UCSD-AML1 (cell line): ENCODE measurements around the gene DMRT2.

ENCODE experiments used
- DNase-seq: peaks from one replicate; lab custom pipeline; 2025; ENCODE audit not compliant: unreplicated experiment; lab: John Stamatoyannopoulos, UW

Gene DMRT2

DNA sequence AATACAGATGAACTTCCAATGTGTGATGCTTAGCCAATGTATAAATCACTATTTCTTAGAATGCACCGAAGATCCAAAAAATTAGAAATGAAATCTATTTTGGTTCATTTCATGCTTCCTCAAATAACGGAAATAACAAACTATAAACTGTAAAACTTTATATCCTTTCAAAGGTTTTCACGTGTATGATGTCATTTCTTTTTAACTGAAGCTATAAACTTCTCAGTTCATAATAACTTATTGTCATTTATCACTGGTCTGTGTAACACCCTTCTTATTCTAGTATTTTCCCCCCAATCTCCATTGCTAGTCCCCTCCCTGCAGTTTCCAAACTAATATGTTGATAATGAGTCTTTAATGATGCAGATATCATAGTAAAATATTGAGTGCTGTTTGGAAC is 36.4 kb downstream of the DMRT2 start:
- no peak for DNase-seq

DNA sequence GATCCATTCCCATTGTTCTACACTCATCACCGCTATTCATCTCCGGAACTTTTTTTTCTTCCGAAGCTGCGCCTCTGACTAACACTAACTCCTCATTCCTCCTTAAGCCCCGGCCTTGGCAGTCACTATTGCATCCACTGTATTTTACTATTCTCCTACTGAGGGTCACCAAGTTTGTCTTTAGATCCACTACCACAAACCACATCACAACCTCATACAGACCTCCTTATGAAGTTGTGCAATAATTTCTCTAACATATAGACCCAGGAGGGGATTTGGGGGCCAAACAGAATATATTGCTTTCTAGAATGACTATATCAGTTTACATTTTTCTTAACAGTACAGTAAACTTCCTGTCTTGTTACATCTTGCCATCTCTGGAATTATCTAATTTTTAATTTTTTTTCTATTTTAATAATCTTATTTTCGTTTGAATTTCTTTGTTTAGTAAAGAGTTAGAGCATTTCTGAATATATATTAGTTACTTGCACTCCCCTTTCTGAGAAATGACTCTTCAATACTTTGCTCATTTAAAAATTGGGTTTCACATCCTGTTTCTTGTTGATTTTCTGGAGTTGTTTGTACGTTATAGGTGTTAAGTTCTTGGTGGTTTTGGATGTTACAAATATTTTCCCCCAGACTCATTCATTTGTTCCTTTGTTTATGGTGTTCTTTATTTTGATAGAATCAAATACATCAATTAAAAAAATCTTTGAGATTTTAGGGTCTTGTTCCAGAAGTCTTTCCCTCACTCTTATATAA is 37.1 kb downstream of the DMRT2 start:
- no peak for DNase-seq

DNA sequence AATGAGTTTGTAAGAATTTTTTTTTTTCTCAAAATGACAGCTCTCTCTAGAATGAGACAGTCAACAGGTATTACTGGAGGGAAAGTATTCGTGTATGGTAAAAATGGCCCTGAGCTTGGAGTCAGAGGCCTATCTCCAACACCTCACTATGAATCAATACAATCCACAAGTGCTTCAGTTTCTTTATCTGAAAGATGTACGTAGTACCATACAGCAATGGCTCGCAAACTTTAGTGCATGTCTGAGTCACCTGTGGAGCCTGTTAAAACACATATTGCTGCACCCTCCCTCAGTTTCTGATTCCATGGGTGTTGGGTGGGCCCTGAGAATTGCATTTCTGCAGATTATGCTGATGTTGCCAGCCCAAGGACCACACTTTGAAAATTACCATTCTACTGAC is 44.6 kb downstream of the DMRT2 start:
- DNase-seq, result no peak

DNA sequence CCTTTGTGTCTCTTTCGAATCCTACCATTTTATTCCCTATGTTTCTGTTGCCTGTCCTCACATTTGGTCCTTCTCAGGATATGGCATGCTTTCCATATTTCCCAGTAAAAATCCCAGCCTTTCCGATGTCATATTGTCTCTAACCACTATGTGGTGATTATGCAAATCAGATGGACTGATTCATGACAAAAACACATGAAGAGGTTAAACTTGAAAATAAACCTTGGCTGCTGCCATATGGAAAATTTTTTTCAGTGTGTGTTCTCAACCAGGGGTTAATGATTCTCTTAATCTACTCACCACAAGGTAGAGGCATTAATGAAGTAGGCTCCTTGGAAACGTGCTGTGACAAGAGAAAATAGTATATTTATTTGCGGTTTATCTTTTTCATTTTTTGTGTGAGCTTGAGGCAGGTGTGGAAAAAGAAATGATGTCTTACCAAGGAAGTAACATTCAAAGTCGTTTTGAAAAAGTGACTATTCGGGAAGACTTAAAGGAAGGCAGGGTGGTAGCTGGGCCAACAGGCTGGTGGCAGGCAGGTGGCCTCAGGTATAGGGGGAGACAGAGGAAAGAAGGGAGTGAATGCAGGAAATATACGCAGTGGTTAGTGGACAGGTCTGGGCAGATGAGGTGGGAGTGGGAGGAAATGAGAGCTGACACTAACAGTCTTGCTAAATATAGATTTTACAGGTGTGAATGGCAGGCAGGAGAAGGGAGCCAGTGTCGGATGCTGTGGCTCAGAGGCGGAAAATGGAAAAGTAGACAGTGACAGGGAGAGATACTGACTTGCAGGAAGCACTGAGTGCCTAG is 46.2 kb downstream of the DMRT2 start:
- no peak for DNase-seq

DNA sequence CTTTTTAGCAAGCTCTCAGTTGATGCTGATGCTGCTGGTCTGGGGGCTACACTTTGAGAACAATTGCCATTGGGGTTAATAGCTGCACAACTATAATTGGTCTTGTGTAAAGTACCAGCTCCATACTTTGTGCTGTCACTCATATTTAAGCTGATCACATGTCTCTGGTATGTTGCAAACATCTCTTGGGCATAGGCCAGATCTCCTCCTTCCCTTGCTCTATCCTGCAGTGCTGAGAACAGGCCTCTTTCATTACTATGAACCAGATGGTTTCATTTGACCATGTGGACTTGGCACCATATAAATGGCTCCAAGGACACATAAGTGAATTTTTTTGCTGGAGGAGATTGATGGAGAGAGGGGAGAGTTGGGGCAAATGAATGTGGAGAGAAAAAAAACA is 48.4 kb downstream of the DMRT2 start:
- no peak for DNase-seq

DNA sequence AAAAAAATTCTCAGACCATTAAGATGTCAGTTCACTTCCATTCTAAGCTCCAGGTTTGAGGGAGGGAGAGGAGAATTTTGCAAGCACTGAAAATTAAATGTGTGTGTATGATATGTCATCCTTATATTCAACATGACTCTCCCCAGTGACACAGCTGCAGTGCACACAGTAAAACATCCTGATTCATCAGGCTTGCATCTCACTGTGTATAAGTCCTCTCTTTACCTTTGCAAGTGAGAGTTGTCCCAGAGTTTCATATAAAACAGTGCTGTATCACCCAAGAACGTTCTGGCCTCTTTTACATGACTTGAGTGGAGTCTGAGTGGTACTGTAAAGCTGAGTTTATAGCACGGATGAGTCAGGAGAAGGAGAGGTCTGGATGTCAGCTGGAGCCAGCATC is 50.0 kb downstream of the DMRT2 start:
- DNase-seq, result no peak

DNA sequence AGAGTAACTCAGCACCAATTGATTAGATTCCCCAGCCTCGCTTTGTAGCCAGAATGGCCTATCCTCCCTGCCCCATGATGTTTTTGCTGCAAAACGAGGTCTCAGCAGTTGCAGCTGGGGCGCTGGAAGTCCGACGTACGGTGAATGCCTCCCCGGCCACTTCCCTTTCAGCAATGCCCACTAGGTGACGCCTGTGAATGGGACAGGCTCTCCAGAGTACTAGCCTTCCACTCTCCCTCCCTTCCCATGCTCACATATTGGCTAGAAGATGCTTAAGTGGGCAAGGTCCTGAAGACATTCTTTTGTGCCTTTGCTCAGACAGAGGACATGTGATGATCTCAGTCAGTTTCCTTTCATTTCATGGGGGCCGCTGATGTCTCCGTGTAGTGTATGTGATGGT is 50.8 kb downstream of the DMRT2 start:
- DNase-seq, result no peak

DNA sequence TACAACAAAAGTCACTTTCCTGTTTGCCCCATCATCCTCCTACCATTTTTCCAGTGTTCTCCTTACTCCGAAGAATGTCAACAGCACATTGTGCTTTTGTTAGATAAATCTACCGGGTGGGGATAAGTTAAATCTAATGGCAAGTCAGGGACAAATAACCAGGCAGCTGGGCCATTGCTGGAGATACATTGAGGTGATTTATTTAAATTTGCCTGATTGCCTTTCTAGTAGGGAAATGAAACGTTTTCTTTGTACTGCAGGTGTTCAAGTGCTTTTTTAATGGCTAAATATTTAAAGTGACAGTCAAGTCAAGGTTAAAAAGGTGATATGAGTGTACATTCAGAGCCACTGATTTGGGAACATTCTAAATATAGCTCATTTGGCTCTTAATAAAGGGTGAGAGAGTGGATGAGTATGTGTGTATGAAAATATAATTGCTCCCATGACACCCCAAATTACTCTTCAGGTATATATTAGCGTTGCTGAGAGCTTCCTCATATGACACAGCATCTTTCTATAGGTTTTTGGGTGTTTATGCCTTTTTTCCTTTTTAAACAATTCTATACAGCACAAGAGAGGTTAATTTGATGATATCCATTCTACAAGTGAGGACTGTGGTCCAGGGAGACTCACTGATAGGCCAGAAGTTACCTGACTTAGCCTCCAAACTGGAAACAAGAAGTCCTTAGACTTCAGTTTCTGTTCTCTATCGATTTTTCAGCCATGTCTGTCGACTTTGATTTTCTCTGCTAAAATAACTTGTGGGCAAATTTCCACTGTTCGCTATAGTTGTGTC is 51.9 kb downstream of the DMRT2 start:
- no peak for DNase-seq

DNA sequence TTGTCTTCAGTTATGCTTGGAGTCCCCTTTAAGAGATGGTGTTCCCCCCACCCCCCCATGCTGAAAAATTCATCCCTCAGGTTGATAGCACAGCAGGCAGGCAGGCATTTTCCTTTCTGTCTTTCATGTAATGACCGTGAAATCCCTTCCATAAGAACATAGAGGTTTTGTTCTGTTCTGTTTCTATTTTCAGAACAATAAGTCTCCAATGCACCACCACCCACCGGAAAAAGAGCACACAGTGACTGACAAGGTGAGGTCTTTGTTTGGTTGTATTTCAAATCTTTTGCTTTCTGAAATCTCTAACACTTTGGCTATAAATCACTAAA is 52.4 kb downstream of the DMRT2 start:
- DNase-seq, result no peak
